H1 (cell line): ENCODE results near the gene QRICH2. TPM values are rescaled to one million over a fixed set of nuclear protein-coding genes. Genes with fewer than 3 reads are reported as not detected.

Experiments used
- polyA plus RNA-seq, 7 experiments: library from polyadenylated mRNA; depleted of rRNA in 3 of 7; stranded (reverse) in 5 of 7; unstranded in 2 of 7; fragments of >200 nt in 5 of 7; fragments of 200-250 nt in 2 of 7; gene quantifications; 1 replicate in 5 of 7; 2 replicates in 1 of 7; 4 replicates in 1 of 7; pipeline versions ENCODE4 v1.2.1 to v1.2.3, GENCODE V29; 2011 to 2013; ENCODE audit warnings: missing spikeins in 2 of 7, mixed read lengths in 2 of 7
- total RNA-seq: library from RNA; stranded (reverse); fragmentation: NEBNext Ultra II Directional; extraction: Animal tissue kit (Norgen Biotek cat#: 25700); gene quantifications from 2 replicates; pipeline ENCODE4 v1.2.1, GENCODE V29; 2021
- TF ChIP-seq, protein P1 (sequence below): fragments of 300-600 bp; sonication (generic); IDR thresholded peaks from 2 replicates; pipeline ENCODE4 v1.7.1; 2012; ENCODE audit warnings: low read length, moderate library complexity, mild to moderate bottlenecking, inconsistent platforms; ENCODE audit not compliant: insufficient replicate concordance

QRICH2 gene
- total and polyA plus RNA-seq, 2 of the 8 experiments (the other 6 are each of a cell fraction or from before 2014, with no cell fraction given): 2.8 to 3.8 TPM

DNA sequence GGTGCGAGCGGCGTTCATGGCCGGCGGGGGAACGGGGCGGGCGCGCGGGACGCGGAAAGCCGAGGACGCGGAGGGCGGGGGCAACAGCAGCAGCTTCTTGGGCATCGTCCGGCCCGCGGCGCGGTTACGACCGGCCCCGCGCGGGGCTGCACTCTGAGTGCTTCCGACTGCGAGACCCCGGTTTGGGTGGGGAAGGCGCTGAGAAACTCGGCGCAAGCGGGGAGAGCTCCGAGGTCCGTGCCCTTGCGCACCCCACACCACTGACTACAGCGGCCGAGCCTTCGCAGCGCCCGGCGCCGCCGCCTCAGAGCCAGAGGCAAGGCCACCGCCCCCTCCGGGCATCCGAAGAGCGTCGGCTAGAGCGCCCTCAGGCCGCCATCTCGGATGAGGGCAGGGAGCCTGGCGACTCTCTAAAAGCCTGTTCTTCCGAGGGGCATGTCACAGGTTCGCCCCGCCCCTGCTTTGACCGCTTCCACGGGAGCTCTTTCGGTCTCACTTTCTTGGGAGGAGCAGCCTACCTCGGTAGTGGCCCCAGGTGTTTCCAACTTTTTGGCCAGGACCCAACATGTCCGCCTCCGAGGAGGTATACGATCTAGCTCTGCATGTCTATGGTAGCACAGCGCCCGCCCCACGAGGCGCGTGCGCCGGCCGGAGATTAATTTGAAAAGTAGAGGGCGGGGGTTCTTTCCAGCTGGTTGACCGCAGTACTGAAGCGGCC is 45.7 kb upstream of the QRICH2 start, which contains the start of gene PRPSAP1 (continued):
- TF ChIP-seq, protein P1, sequence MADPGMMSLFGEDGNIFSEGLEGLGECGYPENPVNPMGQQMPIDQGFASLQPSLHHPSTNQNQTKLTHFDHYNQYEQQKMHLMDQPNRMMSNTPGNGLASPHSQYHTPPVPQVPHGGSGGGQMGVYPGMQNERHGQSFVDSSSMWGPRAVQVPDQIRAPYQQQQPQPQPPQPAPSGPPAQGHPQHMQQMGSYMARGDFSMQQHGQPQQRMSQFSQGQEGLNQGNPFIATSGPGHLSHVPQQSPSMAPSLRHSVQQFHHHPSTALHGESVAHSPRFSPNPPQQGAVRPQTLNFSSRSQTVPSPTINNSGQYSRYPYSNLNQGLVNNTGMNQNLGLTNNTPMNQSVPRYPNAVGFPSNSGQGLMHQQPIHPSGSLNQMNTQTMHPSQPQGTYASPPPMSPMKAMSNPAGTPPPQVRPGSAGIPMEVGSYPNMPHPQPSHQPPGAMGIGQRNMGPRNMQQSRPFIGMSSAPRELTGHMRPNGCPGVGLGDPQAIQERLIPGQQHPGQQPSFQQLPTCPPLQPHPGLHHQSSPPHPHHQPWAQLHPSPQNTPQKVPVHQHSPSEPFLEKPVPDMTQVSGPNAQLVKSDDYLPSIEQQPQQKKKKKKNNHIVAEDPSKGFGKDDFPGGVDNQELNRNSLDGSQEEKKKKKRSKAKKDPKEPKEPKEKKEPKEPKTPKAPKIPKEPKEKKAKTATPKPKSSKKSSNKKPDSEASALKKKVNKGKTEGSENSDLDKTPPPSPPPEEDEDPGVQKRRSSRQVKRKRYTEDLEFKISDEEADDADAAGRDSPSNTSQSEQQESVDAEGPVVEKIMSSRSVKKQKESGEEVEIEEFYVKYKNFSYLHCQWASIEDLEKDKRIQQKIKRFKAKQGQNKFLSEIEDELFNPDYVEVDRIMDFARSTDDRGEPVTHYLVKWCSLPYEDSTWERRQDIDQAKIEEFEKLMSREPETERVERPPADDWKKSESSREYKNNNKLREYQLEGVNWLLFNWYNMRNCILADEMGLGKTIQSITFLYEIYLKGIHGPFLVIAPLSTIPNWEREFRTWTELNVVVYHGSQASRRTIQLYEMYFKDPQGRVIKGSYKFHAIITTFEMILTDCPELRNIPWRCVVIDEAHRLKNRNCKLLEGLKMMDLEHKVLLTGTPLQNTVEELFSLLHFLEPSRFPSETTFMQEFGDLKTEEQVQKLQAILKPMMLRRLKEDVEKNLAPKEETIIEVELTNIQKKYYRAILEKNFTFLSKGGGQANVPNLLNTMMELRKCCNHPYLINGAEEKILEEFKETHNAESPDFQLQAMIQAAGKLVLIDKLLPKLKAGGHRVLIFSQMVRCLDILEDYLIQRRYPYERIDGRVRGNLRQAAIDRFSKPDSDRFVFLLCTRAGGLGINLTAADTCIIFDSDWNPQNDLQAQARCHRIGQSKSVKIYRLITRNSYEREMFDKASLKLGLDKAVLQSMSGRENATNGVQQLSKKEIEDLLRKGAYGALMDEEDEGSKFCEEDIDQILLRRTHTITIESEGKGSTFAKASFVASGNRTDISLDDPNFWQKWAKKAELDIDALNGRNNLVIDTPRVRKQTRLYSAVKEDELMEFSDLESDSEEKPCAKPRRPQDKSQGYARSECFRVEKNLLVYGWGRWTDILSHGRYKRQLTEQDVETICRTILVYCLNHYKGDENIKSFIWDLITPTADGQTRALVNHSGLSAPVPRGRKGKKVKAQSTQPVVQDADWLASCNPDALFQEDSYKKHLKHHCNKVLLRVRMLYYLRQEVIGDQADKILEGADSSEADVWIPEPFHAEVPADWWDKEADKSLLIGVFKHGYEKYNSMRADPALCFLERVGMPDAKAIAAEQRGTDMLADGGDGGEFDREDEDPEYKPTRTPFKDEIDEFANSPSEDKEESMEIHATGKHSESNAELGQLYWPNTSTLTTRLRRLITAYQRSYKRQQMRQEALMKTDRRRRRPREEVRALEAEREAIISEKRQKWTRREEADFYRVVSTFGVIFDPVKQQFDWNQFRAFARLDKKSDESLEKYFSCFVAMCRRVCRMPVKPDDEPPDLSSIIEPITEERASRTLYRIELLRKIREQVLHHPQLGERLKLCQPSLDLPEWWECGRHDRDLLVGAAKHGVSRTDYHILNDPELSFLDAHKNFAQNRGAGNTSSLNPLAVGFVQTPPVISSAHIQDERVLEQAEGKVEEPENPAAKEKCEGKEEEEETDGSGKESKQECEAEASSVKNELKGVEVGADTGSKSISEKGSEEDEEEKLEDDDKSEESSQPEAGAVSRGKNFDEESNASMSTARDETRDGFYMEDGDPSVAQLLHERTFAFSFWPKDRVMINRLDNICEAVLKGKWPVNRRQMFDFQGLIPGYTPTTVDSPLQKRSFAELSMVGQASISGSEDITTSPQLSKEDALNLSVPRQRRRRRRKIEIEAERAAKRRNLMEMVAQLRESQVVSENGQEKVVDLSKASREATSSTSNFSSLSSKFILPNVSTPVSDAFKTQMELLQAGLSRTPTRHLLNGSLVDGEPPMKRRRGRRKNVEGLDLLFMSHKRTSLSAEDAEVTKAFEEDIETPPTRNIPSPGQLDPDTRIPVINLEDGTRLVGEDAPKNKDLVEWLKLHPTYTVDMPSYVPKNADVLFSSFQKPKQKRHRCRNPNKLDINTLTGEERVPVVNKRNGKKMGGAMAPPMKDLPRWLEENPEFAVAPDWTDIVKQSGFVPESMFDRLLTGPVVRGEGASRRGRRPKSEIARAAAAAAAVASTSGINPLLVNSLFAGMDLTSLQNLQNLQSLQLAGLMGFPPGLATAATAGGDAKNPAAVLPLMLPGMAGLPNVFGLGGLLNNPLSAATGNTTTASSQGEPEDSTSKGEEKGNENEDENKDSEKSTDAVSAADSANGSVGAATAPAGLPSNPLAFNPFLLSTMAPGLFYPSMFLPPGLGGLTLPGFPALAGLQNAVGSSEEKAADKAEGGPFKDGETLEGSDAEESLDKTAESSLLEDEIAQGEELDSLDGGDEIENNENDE: no peak
